Hepatic stellate cell (primary cell): ENCODE data around the gene NLRC3.
"Not testable (repeated sequence)": the region's sequence is repeated elsewhere in the genome, so short reads cannot be mapped to it uniquely, and the experiment has no call there.

Experiments
- DNase-seq: peaks from one replicate; pipeline ENCODE4 v3.0.0; 2011; ENCODE audit warnings: low spot score

The NLRC3 gene

GRCh38 chr16:3548445-3548844 is 28.8 kb downstream of the NLRC3 start:
- DNase-seq = no peak

DNA sequence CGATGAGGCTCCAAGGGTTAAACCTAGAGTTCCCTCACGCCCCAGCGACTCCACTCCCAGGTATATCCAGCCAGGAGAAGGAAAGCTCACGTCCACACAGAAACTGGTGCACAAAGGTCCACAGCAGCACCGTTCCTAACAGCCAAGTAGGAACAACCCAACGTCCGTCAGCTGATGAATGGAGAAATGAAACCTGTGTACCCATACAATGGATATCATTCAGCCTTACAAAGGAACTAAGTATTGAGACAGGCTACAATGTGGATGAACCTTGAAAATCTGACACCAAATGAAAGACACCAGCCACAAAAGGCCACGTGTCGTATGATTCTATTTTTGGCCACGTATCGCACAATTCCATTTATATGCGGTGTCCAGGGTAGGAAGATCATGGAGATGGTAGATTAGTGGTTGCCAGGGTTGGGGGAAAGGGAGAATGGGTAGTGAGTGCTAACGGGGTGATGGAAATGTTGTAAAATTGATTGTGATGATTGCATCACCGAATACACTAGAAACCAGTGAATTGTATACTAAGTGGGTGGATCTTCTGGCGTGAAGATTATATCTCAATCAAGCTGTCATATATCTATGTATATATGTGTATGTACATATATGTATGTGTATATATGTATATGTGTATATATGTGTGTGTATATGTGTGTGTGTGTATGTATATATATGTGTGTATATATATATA is 30.1 kb downstream of the NLRC3 start:
- no peak for DNase-seq

DNA sequence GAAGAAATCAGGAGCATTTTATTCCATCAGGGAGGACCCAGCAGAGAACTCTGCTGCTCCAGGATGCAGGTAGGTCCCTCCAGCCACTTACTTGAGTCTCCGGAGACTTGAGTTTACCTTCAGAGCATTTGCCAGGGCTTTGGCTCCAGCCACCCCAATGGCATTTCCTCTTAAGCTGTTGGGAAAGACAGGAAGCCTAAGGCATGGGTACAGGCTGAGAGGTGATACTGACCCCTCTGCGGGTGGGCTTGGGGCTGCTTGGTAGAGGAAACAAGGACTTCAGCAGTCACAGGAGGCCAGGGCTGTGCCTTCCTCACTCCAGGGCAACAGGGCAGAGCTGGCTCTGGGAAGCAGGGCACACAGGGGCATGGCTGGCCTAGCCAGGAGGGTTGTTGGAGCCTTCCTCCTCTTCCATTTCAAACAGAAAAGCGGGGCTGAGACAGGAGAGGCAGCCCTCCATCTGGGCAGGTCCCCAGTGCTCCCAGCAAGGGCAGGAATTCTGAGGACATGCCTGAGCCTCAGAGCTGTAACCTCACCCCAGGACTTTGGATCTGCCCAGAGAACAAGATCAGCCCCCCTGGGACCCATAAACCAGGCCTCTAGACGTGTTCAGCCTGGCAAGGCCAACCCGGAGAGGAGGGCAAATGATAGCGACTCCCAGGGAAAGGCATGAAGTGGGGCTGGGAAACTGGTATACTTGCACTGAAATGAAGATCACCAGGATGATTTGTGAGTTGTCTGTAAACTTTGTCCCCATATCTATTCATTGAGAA is 34.4 kb downstream of the NLRC3 start:
- no peak for DNase-seq

DNA sequence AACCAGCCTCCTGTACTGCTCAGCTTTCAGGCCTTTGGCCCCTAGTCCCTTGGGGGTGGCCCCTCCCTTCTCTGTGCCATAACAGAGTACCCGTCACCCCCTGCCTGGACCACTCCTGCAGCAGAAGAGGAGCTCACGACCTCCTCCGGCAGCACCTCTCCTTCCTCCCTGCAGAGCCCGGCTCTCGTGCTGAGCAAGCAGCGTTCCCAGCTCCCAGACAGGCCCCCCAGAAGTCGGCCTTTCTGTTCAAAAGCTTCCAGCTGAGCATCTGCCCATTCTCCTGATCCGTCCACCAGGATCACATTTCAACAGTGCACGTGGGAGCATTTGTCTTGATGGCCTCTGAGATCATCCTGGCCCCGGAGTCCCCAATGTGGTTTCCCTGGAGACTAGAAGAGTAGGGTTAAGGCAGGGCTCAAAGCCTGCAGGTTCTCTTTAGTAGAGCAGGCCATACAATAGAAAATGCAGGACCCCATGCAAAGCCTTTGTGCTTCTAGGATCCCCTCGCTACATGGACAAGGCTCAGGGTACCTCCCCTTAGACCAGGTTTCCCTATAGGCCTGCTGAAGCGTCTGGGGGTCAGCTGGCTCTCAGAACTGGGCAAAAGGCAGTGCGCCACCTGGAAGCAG is 35.6 kb downstream of the NLRC3 start:
- no peak for DNase-seq

- no peak for DNase-seq
These were observed 39.0 kb downstream of the NLRC3 start for GRCh38 chr16:3538222-3538621.

DNA sequence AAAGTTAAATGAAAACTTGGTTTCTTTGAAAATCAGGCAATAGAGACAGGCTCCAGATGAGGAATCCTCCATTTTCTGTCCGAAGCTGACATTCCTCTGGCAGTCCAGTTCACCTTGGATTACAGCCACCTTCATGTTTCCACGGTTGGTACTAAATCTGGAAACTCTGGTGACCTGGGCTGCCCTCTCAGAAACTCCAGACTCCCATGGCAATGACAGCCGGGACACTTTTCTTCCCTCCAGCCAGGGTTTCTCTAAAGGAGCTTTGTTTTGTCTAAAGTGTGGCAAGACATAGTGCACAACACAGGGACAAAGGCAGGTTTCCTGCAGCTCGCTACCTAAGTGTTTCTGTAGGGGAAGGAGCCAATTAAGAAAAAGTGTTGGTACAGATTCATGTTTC is 40.4 kb downstream of the NLRC3 start:
- no peak for DNase-seq

- DNase-seq = no peak
These were observed 40.9 kb downstream of the NLRC3 start for GRCh38 chr16:3536271-3536731.

GRCh38 chr16:3534126-3534525 is 43.1 kb downstream of the NLRC3 start:
- no peak for DNase-seq

GRCh38 chr16:3532741-3533140 is 44.5 kb downstream of the NLRC3 start:
- no peak for DNase-seq

DNA sequence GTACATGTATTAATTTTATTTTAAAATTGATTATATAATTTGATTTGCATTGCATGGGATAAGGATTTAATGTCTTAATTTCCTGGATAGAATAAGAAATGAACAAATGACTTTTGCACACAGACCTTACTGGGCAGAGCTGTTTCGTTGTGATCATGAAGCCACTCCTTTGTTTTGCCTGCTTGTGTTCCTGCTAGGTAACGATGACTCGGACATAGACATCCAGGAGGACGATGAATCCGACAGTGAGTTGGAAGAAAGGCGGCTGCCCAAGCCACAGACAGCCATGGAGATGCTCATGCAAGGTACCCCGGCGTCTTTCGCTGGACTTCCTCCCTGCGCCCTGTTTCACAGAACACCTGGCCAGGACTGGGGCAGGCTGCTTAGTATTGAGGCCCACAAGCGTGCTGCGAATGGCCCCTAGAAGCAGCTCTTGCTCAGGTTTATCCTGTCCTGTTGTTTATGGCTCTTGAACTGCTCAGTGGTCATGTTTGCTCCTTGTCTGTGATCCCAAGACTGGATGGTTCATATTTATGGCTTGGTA is 46.8 kb downstream of the NLRC3 start:
- DNase-seq = no peak

DNA sequence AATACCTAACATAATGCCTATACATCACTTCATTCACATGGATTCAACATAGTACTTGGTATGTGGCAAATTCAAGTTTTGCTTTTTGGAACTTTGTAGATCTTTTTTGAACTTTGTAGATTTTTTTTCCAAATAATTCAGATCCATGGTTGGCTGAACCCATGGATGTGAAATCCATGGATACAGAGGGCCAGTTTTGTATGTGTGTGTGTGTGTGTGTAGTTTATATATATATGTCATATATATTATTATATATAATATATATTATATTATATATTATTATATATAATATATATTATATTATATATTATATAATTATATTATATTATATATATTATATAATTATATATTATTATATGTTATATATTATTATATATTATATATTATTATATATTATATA is 48.0 kb downstream of the NLRC3 start:
- no peak for DNase-seq

DNA sequence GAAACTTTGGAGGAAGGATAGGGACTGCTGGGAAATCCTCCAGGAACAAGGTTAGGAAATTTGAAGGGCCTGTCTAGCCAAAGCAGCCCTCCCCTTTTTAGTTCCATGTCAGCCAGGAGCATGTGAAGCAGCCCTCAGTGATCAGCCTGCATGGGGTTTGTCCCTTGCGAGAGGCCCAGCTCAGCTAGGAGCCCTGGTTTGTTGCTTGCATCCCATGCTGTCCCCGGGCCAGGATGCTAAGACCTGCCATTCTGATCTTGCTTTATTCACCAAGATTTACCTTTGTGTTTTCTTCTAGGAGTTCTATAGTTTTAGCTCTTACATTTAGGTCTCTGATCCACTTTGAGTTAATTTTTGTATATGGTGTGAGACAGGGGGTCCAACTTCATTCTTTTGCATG is 48.8 kb downstream of the NLRC3 start:
- no peak for DNase-seq

DNA sequence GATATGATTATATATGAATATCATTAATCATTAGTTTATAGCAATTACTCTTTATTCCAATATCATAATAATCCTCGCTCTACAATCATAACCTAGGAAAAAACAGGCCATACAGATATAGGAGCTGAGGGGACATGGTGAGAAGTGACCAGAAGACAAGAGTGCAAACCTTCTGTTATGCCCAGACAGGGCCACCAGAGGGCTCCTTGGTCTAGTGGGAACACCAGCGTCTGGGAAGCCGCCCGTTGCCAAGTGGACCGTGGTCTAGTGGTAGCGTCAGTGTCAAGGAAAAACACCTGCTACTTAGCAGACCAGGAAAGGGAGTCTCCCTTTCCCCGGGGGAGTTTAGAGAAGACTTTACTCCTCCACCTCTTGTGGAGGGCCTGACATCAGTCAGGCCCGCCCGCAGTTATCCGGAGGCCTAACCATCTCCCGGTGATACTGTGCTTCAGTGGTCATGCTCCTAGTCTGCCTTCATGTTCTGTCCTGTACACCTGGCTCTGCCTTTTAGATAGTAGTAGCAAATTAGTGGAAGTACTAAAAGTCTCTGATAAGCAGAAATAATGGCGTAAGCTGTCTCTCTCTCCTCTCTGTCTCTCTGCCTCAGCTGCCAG is 49.9 kb downstream of the NLRC3 start:
- not testable (repeated sequence) for DNase-seq

GRCh38 chr16:3525951-3526350 is 51.3 kb downstream of the NLRC3 start:
- DNase-seq = no peak

DNA sequence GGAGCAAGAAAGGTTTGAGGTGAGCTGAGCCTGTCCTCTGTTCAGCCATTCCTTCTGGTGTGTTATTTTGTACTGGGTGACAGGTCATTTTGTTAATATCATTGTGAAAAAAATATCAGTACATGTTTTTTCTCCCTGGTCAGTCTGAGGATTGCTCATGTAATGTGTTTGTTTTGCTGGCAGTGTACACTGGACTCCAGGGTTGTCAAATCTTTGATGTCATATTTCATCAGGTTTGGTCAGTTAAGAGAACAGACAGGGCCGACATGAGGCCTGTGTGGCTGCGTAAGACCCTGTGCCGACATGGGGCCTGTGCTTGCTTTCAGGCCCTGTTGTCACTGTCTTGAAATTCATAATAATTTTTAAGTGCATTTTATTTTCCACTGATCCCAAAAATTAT is 53.9 kb downstream of the NLRC3 start:
- DNase-seq = no peak

- DNase-seq = no peak
These were observed 56.4 kb downstream of the NLRC3 start for GRCh38 chr16:3520841-3521240.

DNA sequence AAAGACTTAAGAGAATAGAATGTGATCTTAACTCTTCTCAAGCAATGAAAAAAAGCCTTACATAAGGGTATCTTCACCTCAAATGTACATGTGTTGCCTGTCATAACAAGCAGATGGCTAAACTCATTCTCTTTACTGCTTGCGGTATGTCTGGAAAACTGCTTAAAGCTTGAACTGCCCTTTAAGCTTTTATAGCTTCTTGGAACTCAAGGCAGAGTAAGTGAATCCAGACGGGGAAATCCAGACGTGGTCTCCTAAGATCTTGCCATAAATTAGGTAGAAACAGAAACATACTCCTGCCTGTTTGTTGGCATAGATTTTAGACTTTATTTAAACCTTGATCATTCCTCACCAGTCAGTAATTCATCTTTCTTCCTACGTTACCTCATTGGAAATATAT is 56.8 kb downstream of the NLRC3 start:
- DNase-seq = no peak

- DNase-seq = no peak
These were observed 57.6 kb downstream of the NLRC3 start for GRCh38 chr16:3519581-3519980.

DNA sequence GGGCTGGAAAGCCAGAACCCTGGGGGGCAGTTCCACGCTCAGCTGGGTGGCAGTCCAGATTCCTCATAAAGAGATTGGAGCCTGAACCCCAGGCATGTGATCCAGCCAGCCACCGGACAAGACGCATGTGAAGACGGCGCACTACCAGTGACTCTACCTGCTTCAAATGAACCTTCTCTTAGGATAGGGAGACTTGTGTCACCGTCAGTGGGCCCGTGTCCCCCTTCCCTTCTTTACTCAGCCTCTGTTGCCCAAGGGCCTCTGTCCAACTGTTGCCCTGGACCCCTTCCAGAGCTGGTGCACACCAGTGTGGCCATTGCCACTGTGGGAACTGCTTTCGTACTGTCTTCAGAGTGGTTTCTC is 58.2 kb downstream of the NLRC3 start:
- no peak for DNase-seq

GRCh38 chr16:3518292-3518985 is 58.8 kb downstream of the NLRC3 start:
- no peak for DNase-seq

DNA sequence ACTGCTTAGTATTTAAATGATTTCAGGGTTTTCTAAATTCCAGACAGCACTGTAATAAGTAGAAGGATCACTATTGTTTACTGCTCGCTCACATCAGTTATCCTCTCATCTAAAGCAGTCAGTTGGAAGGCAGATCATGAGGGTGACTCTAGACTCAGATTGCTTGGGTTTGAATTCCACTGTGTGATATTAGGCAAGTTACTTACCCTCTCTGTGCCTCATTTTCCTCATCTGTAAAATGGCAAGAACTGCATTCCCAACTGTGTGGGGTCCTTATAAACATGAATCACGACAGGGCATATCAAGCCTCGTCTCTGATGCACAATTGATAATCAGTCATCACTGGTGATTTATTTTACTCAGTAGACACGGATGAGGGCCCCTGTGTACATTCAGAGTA is 61.3 kb downstream of the NLRC3 start:
- DNase-seq = no peak

DNA sequence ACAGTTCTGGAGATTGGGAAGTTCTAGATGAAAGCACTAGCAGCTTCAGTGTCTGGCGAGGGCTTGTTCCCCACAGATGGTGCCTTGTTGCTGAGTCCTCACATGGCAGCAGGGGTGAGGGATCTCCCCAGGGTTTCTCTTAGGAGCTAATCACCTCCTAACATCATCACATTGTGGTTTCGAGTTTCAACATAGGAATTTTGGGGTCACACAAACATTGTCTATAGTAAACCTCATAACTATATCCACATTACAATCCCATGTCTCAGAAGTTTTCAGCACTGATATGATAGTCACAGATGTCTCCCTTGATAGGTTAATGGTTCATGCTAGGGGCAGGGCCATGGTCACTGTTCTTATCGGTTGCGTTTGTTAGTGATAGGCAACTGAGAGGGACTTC is 62.6 kb downstream of the NLRC3 start:
- DNase-seq = no peak
